ENCODE measurements around the gene FOXS1.

GRCh38 chr20:31869673-31869941 lies 24.2 kb upstream of the FOXS1 start:
- TF ChIP-seq CTCF (IDR thresholded peaks at IDR 0.05; ENCODE audit: borderline replicate concordance, extremely low read depth, low read length, poor library complexity, severe bottlenecking) (no peak), EZH2 (IDR thresholded peaks at IDR 0.05; ENCODE audit: borderline replicate concordance, low read depth, low read length, severe bottlenecking) (no peak)
